ENCODE measurements around the gene SIL1. TPM values are rescaled to one million over a fixed set of nuclear protein-coding genes. Genes with fewer than 3 reads are reported as not detected.
A peak's percentile ranks its signal among the peaks of the same experiment; 100 is the strongest.

The SIL1 gene
- total and polyA plus RNA-seq, 2 of the 13 experiments (the other 11 are each of a cell fraction or from before 2014, with no cell fraction given), result 26.0 to 30.0 TPM

DNA sequence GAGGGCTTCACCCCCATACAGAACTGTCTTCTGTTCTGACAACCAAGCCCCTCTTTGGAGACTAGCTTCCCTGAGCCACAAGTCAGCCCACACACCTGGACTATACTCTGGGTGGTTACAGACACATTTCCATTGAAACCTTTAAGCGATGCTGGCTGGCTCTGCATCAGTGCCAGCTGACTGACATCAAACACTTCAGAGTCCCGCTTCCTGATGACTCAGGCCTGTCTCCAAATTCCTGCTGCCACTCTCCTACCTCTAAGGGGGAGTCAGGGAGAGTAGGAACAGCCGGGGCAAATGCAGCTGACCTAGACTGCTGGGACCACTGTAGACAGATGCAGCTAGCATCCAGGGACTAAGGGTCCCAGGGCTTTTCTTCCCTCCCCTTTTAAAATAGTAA lies 59.4 kb downstream of the SIL1 start:
- Histone ChIP-seq H3K4me1 (ENCODE audit: insufficient read depth, low read length) (peaks cover 36% of the 10 kb centered on the region), H4K20me1 (ENCODE audit: insufficient read depth, low read length) (no peaks in the 10 kb centered on the region), H3K9me3 (ENCODE audit: low read length) (no peaks in the 10 kb centered on the region), H3K79me2 (ENCODE audit: insufficient read depth, low read length) (no peaks in the 10 kb centered on the region), H3K4me3 (replicated peaks in 1 of 3; ENCODE audit: insufficient read depth in 1 of 3, low read depth in 2 of 3, low read length in 3 of 3) (no peak overlapping the region), H3K27me3 (ENCODE audit: control insufficient read depth in 1 of 2, insufficient read depth in 2 of 2, low read length in 2 of 2) (no peaks in the 10 kb centered on the region), H3K9ac (ENCODE audit: insufficient read depth, low read depth, low read length) (no peak overlapping the region), H3K36me3 (replicated peaks in 1 of 2; ENCODE audit: control insufficient read depth in 1 of 2, insufficient read depth in 2 of 2, low read length in 2 of 2) (no peaks in the 10 kb centered on the region; a peak in 1 of 5 replicates), H3K4me2 (ENCODE audit: low read depth, low read length) (no peak overlapping the region), H2AFZ (ENCODE audit: low read length) (no peak overlapping the region), H3K27ac (ENCODE audit: extremely low read length, insufficient read depth, low read length) (no peak overlapping the region)
- no TSS peak for BruUV-seq (replicated peaks)
- ChIA-PET CTCF (ENCODE audit: low intra/inter-chr PET ratio, low total read pairs) (no interaction called here), POLR2A (no interaction called here)
- DNase-seq (ENCODE audit: low spot score), result peak; percentile 44
- no peak for FAIRE-seq
- intact Hi-C loops (cut with micrococcal nuclease; ENCODE audit: unreplicated experiment), result no loop called here
- in situ Hi-C loops (cut with HindIII; ENCODE audit: extremely low pct_ligation_motif_present, low pct_unique_long_range_greater_than_20kb), result no loop called here
- ATAC-seq, result peak; percentile 60
- no peak for TF ChIP-seq AHR (CRISPR knock-in tag; IDR thresholded peaks at IDR 0.05)
- no peak for TF ChIP-seq RBAK (CRISPR knock-in tag; IDR thresholded peaks at IDR 0.05)
- TF ChIP-seq FOSL2 (CRISPR knock-in tag; IDR thresholded peaks at IDR 0.05), result peak; percentile 61
- TF ChIP-seq ETV5 (CRISPR knock-in tag; IDR thresholded peaks at IDR 0.05; ENCODE audit: borderline replicate concordance), result no peak
- 0 out of 2 replicates have a peak, but pooled peaks have one; percentile 27 for TF ChIP-seq TFAP4 (IDR thresholded peaks at IDR 0.05; ENCODE audit: borderline replicate concordance, low read depth)
- WGBS (ENCODE audit: low lambda C conversion rate), result 60% methylated on average over 1 of the region's 3 CpGs

DNA sequence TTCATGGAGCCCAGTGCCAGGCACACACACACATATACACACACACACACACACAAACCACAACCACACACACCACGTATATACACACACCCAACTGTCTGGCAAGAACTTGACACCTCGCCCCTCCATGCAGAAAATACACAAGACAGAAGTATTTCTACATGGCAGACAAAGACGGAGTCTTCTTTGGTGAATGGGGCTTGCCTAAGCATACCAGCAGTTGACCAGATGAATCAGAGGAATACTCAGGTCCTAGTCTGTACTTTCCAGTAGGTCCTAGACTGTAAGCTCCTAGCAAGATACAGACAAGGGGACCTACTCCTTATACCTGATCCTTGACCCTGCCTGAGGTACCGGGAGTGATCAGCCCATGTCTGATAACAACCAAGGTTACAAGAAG lies 60.1 kb downstream of the SIL1 start:
- no peak for ATAC-seq
- FAIRE-seq, result peak; percentile 34
- no TSS peak for BruUV-seq (replicated peaks)
- intact Hi-C loops (cut with micrococcal nuclease; ENCODE audit: unreplicated experiment), result no loop called here
- Histone ChIP-seq H3K27me3 (ENCODE audit: control insufficient read depth in 1 of 2, insufficient read depth in 2 of 2, low read length in 2 of 2) (no peaks in the 10 kb centered on the region), H3K36me3 (replicated peaks in 1 of 2; ENCODE audit: control insufficient read depth in 1 of 2, insufficient read depth in 2 of 2, low read length in 2 of 2) (no peaks in the 10 kb centered on the region; a peak in 1 of 5 replicates), H3K79me2 (ENCODE audit: insufficient read depth, low read length) (no peaks in the 10 kb centered on the region), H3K4me1 (ENCODE audit: insufficient read depth, low read length) (peaks cover 36% of the 10 kb centered on the region), H3K9me3 (ENCODE audit: low read length) (no peaks in the 10 kb centered on the region), H3K4me2 (ENCODE audit: low read depth, low read length) (no peak overlapping the region), H2AFZ (ENCODE audit: low read length) (no peak overlapping the region), H3K4me3 (replicated peaks in 1 of 3; ENCODE audit: insufficient read depth in 1 of 3, low read depth in 2 of 3, low read length in 3 of 3) (no peak overlapping the region), H3K9ac (ENCODE audit: insufficient read depth, low read depth, low read length) (no peak overlapping the region), H4K20me1 (ENCODE audit: insufficient read depth, low read length) (no peaks in the 10 kb centered on the region), H3K27ac (ENCODE audit: extremely low read length, insufficient read depth, low read length) (no peak overlapping the region)
- in situ Hi-C loops (cut with HindIII; ENCODE audit: extremely low pct_ligation_motif_present, low pct_unique_long_range_greater_than_20kb), result no loop called here
- CTCF ChIA-PET (ENCODE audit: low intra/inter-chr PET ratio, low total read pairs), result no interaction called here
- no peak for DNase-seq (ENCODE audit: low spot score)
- POLR2A ChIA-PET, result no interaction called here
- WGBS (ENCODE audit: low lambda C conversion rate), result 92% methylated on average over 4 of the region's 4 CpGs
- TF ChIP-seq ZNF205 (CRISPR knock-in tag; IDR thresholded peaks at IDR 0.05) (no peak), ZBTB38 (CRISPR knock-in tag; IDR thresholded peaks at IDR 0.05) (no peak), ZNF468 (CRISPR knock-in tag; IDR thresholded peaks at IDR 0.05) (0 out of 2 replicates have a peak, but pooled peaks have one; percentile 46), ZNF414 (CRISPR knock-in tag; IDR thresholded peaks at IDR 0.05) (no peak)
